Activated CD4-positive, alpha-beta memory T cell treated with anti-CD3 and anti-CD28 coated beads for 36 hours (primary cell): Measurements from ENCODE around the gene ACCS. TPM values are rescaled to one million over a fixed set of nuclear protein-coding genes. Genes with fewer than 3 reads are reported as not detected.

ENCODE experiments used
- CTCF ChIA-PET: fragments of 350-600 bp; sonication (Branson Sonifier 250); formaldehyde crosslinking; loops from one replicate; lab custom pipeline; 2021; ENCODE audit warnings: antibody characterized with exemption, inconsistent platforms; lab: Charles Lee
- POLR2A ChIA-PET: fragments of 350-600 bp; sonication (Branson Sonifier 250); formaldehyde crosslinking; loops from one replicate; lab custom pipeline; 2021; ENCODE audit warnings: antibody characterized with exemption; lab: Charles Lee
- DNase-seq: peaks from one replicate; pipeline ENCODE4 v3.0.0-alpha.2; 2020
- H3K27ac Mint-ChIP-seq: one replicate; pipeline ENCODE4 v1.8.0; 2021; ENCODE audit warnings: mixed read lengths
- H3K27me3 Mint-ChIP-seq: one replicate; pipeline ENCODE4 v1.8.0; 2021; ENCODE audit warnings: mixed read lengths
- H3K36me3 Mint-ChIP-seq: one replicate; pipeline ENCODE4 v1.8.0; 2021; ENCODE audit warnings: mixed read lengths
- H3K4me1 Mint-ChIP-seq: one replicate; pipeline ENCODE4 v1.8.0; 2021; ENCODE audit warnings: low read depth, mixed read lengths
- H3K4me3 Mint-ChIP-seq: one replicate; pipeline ENCODE4 v1.8.0; 2021; ENCODE audit warnings: mild to moderate bottlenecking, mixed read lengths
- H3K9me3 Mint-ChIP-seq: one replicate; pipeline ENCODE4 v1.8.0; 2021; ENCODE audit warnings: mixed read lengths
- intact Hi-C: fragments of 100-400 bp; cut with micrococcal nuclease; formaldehyde crosslinking; loops from one replicate; pipeline ENCODE4 v1.15.1; 2023
- total RNA-seq, 2 experiments: library from RNA; stranded (reverse); gene quantifications; one replicate each; pipeline ENCODE4 v1.2.3, GENCODE V29; 2021

Gene ACCS
- total RNA-seq, 2 experiments from 2014 or later: 13.7 to 17.5 TPM

GRCh38 chr11:44072757-44073658 lies 6.9 kb downstream of the ACCS start:
- intact Hi-C loops: no loop called here
- Mint-ChIP-seq H3K27ac (no peak overlapping the region), H3K36me3 (peaks cover 13% of the 10 kb centered on the region), H3K4me1 (no peaks in the 10 kb centered on the region), H3K4me3 (no peak overlapping the region), H3K27me3 (no peaks in the 10 kb centered on the region), H3K9me3 (no peaks in the 10 kb centered on the region)
- CTCF ChIA-PET: interaction anchor here (1.1 to 1.5 kb wide), 2 partner anchors 21 to 214 kb away, joined by 3 to 4 read pairs; no protein-coding TSS in a partner anchor
- POLR2A ChIA-PET: no interaction called here
- no peak for DNase-seq

- CTCF ChIA-PET: no interaction called here
- Mint-ChIP-seq H3K27ac (no peak overlapping the region), H3K9me3 (no peaks in the 10 kb centered on the region)
These were observed 12.7 kb downstream of the ACCS start for GRCh38 chr11:44078794-44079193.

DNA sequence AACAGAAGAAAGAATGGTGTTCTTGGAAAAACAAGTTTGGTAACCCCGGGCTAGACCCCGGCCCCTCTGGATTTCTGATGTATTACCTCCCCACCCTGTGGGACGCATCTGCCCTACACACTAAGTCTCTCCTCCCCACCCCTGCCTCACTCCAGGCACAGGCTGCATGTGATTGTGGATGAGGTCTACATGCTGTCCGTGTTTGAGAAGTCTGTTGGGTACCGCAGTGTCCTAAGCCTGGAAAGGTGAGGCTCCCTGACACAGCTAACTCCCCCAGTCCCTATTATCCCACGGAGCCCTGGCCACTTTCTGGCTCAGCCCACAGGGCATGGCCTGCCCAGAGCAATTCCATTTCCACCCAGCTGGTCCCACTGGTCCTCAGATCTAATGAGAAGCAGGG lies 13.3 kb downstream of the ACCS start:
- DNase-seq: no peak
- no peaks in the 10 kb centered on the region for H3K27me3 Mint-ChIP-seq
- CTCF ChIA-PET: no interaction called here
- no peaks in the 10 kb centered on the region for H3K4me1 Mint-ChIP-seq
- intact Hi-C loops: no loop called here
- H3K36me3 Mint-ChIP-seq: peaks cover 24% of the 10 kb centered on the region
- no peak overlapping the region for H3K27ac Mint-ChIP-seq
- no peak overlapping the region for H3K4me3 Mint-ChIP-seq
- POLR2A ChIA-PET: no interaction called here
- no peaks in the 10 kb centered on the region for H3K9me3 Mint-ChIP-seq

More at GRCh38 chr11:44078794-44079193, 12.7 kb downstream of the ACCS start:
- H3K4me1 Mint-ChIP-seq: no peaks in the 10 kb centered on the region
- H3K27me3 Mint-ChIP-seq: no peaks in the 10 kb centered on the region
- no peak overlapping the region for H3K4me3 Mint-ChIP-seq
- DNase-seq: no peak
- H3K36me3 Mint-ChIP-seq: peaks cover 18% of the 10 kb centered on the region
- POLR2A ChIA-PET: no interaction called here
- intact Hi-C loops: no loop called here

GRCh38 chr11:44080951-44081350 lies 14.9 kb downstream of the ACCS start:
- intact Hi-C loops: no loop called here
- no peak for DNase-seq
- Mint-ChIP-seq H3K9me3 (peaks cover 7% of the 10 kb centered on the region), H3K27ac (no peak overlapping the region), H3K4me1 (no peaks in the 10 kb centered on the region), H3K36me3 (peaks cover 26% of the 10 kb centered on the region), H3K27me3 (no peaks in the 10 kb centered on the region), H3K4me3 (no peak overlapping the region)
- POLR2A ChIA-PET: no interaction called here
- CTCF ChIA-PET: interaction anchor here (1.7 kb wide), 1 partner anchor 13 kb away, joined by 6 read pairs; no protein-coding TSS in a partner anchor

DNA sequence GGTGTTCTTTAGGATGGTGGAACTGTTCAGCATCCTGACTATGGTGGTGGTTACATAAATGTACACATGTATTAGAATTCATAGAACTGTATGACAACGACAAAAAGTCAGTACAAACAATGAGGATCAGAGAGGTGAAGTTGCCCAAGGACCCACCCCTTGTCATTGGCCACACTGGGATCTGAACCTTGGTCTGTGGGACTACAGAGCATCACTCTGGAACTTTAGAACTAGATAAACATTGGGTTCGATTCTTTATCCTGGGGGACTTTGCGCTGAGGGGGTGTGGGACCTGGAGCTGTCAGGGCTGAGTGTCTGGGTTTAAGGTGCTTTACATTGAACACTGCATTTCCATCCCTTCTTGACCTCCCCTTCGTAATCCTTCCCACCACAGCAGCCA lies 16.6 kb downstream of the ACCS start:
- Mint-ChIP-seq H3K27ac (no peak overlapping the region), H3K27me3 (no peaks in the 10 kb centered on the region), H3K9me3 (peaks cover 7% of the 10 kb centered on the region), H3K4me3 (no peak overlapping the region), H3K4me1 (no peaks in the 10 kb centered on the region), H3K36me3 (peaks cover 30% of the 10 kb centered on the region)
- CTCF ChIA-PET: interaction anchor here (0.9 kb wide), 1 partner anchor 12 kb away, joined by 7 read pairs; the partner anchor contains the start of gene EXT2
- DNase-seq: no peak
- POLR2A ChIA-PET: no interaction called here
- intact Hi-C loops: no loop called here

- Mint-ChIP-seq H3K27ac (no peak overlapping the region), H3K4me1 (no peaks in the 10 kb centered on the region), H3K4me3 (no peak overlapping the region), H3K9me3 (peaks cover 7% of the 10 kb centered on the region), H3K36me3 (peaks cover 31% of the 10 kb centered on the region), H3K27me3 (no peaks in the 10 kb centered on the region)
- ChIA-PET POLR2A (no interaction called here), CTCF (interaction anchor here (0.9 kb wide), 1 partner anchor 11 kb away, joined by 7 read pairs; the partner anchor contains the start of gene EXT2)
- intact Hi-C loops: no loop called here
- no peak for DNase-seq
These were observed 17.4 kb downstream of the ACCS start for GRCh38 chr11:44083433-44083832.

- no peak overlapping the region for H3K27ac Mint-ChIP-seq
- no peak for DNase-seq
- H3K9me3 Mint-ChIP-seq: peaks cover 7% of the 10 kb centered on the region
- ChIA-PET CTCF (no interaction called here), POLR2A (no interaction called here)
- intact Hi-C loops: no loop called here
- H3K4me1 Mint-ChIP-seq: no peaks in the 10 kb centered on the region
- H3K4me3 Mint-ChIP-seq: no peak overlapping the region
- H3K36me3 Mint-ChIP-seq: peaks cover 34% of the 10 kb centered on the region
- no peaks in the 10 kb centered on the region for H3K27me3 Mint-ChIP-seq
These were observed 17.8 kb downstream of the ACCS start for GRCh38 chr11:44083906-44084305.

DNA sequence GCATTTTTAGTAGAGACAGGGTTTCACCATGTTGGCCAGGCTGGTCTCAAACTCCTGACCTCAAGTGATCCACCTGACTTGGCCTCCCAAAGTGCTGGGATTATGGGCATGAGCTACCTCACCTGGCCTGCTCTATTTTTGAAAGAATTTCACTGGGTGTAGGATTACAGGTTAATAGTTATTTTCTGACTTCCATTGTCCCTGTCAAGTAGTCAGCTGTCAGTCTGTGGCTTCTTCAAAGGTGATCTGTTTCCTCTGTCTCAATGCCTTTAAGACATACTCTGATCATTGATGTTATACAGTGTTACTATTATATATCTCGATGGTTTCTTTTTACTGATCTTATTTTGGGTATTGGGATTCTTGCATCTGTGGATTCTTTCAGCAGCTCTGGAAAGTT lies 19.3 kb downstream of the ACCS start:
- no peak for DNase-seq
- POLR2A ChIA-PET: no interaction called here
- intact Hi-C loops: no loop called here
- CTCF ChIA-PET: interaction anchor here (3.0 kb wide), 1 partner anchor 9 kb away, joined by 28 read pairs; the partner anchor contains the start of gene EXT2
- Mint-ChIP-seq H3K36me3 (peaks cover 35% of the 10 kb centered on the region), H3K27ac (no peak overlapping the region), H3K9me3 (peaks cover 7% of the 10 kb centered on the region), H3K27me3 (no peaks in the 10 kb centered on the region), H3K4me1 (no peaks in the 10 kb centered on the region), H3K4me3 (no peak overlapping the region)

- DNase-seq: no peak
- H3K4me1 Mint-ChIP-seq: no peaks in the 10 kb centered on the region
- H3K36me3 Mint-ChIP-seq: peaks cover 25% of the 10 kb centered on the region
- ChIA-PET POLR2A (no interaction called here), CTCF (interaction anchor here (0.9 kb wide), 1 partner anchor 21 kb away, joined by 3 read pairs; no protein-coding TSS in a partner anchor)
- H3K27me3 Mint-ChIP-seq: no peaks in the 10 kb centered on the region
- H3K4me3 Mint-ChIP-seq: no peak overlapping the region
- no peak overlapping the region for H3K27ac Mint-ChIP-seq
- peaks cover 7% of the 10 kb centered on the region for H3K9me3 Mint-ChIP-seq
- intact Hi-C loops: no loop called here
These were observed 22.3 kb downstream of the ACCS start for GRCh38 chr11:44088377-44088776.

GRCh38 chr11:44088871-44089270 lies 22.8 kb downstream of the ACCS start:
- no peak overlapping the region for H3K4me3 Mint-ChIP-seq
- intact Hi-C loops: no loop called here

GRCh38 chr11:44090539-44090938 lies 24.5 kb downstream of the ACCS start:
- ChIA-PET POLR2A (no interaction called here), CTCF (interaction anchor here (5.4 kb wide), 1 partner anchor 14 kb away, joined by 101 read pairs; no protein-coding TSS in a partner anchor)
- intact Hi-C loops: loop anchor here (5.0 kb wide), 1 partner anchor 447 kb away; no protein-coding TSS in a partner anchor
- H3K27ac Mint-ChIP-seq: no peak overlapping the region
- no peak for DNase-seq
- H3K4me1 Mint-ChIP-seq: peaks cover 11% of the 10 kb centered on the region
- peaks cover 15% of the 10 kb centered on the region for H3K36me3 Mint-ChIP-seq
- H3K27me3 Mint-ChIP-seq: no peaks in the 10 kb centered on the region
- peaks cover 3% of the 10 kb centered on the region for H3K9me3 Mint-ChIP-seq
- H3K4me3 Mint-ChIP-seq: no peak overlapping the region

More at GRCh38 chr11:44088871-44089270, 22.8 kb downstream of the ACCS start:
- peaks cover 23% of the 10 kb centered on the region for H3K36me3 Mint-ChIP-seq
- no peak for DNase-seq
- no peaks in the 10 kb centered on the region for H3K4me1 Mint-ChIP-seq
- ChIA-PET POLR2A (no interaction called here), CTCF (no interaction called here)
- no peaks in the 10 kb centered on the region for H3K27me3 Mint-ChIP-seq
- no peak overlapping the region for H3K27ac Mint-ChIP-seq
- peaks cover 7% of the 10 kb centered on the region for H3K9me3 Mint-ChIP-seq

DNA sequence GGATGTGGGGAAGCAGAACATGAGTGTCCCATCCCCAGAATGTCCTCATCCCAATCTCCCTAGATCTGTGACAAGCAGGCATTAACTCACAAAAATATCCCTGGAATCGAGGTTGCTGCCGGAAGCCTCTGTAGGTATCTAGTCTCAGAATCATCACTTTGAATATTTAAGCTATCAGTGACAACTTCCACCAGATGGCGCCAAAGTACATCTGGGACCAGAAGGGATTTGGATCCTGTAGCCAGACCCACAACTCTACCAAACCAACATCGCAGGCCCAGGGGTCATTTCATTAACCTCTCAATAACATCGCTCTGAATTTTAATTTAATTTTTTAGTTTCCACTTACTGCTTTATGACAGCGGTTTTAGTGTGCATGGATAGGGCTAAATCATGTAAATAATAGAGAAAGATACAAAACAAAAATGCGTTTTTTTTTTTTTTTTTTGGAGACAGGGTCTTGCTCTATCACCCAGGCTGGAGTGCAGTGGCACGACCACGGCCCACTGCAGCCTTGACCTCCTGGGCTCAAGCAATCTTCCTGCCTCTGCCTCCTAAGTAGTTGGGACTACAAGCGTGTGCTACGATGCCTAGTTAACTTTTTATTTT lies 28.3 kb downstream of the ACCS start:
- CTCF ChIA-PET: interaction anchor here (0.6 to 5.4 kb wide), 33 partner anchors 8 to 800 kb away, joined by 3 to 101 read pairs (median 6); partner anchors contain the start of genes ACCS and C11orf96
- Mint-ChIP-seq H3K36me3 (no peaks in the 10 kb centered on the region), H3K27me3 (no peaks in the 10 kb centered on the region), H3K4me3 (peak overlapping the region; percentile 49), H3K27ac (no peak overlapping the region), H3K9me3 (no peaks in the 10 kb centered on the region), H3K4me1 (peaks cover 26% of the 10 kb centered on the region)
- intact Hi-C loops: loop anchor here (5.0 kb wide), 1 partner anchor 443 kb away; no protein-coding TSS in a partner anchor
- POLR2A ChIA-PET: interaction anchor here (2.4 kb wide), 1 partner anchor 10 kb away, joined by 9 read pairs; no protein-coding TSS in a partner anchor
- peak; percentile 77 for DNase-seq
